ENCODE measurements around the gene EPHA4.

DNA sequence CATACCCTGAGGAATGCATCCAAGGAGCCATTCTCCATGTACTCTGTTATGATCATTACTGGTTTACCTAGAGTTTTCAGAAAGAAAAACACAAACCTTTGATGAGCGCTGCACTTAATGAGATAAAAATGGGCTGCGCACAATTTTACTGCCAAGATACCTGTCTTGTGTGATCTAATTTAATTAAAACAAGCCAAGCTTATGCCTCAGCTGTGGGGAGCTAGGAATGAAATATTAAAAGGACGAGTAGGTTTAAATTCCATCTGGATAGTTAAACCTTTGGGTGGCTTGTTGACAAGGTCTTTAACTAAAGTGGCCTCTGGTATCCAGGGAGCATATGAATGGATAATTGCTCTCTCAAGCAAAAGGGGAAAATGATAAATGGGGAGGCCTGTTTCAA lies 135.0 kb downstream of the EPHA4 start:
- TF ChIP-seq, protein P1, sequence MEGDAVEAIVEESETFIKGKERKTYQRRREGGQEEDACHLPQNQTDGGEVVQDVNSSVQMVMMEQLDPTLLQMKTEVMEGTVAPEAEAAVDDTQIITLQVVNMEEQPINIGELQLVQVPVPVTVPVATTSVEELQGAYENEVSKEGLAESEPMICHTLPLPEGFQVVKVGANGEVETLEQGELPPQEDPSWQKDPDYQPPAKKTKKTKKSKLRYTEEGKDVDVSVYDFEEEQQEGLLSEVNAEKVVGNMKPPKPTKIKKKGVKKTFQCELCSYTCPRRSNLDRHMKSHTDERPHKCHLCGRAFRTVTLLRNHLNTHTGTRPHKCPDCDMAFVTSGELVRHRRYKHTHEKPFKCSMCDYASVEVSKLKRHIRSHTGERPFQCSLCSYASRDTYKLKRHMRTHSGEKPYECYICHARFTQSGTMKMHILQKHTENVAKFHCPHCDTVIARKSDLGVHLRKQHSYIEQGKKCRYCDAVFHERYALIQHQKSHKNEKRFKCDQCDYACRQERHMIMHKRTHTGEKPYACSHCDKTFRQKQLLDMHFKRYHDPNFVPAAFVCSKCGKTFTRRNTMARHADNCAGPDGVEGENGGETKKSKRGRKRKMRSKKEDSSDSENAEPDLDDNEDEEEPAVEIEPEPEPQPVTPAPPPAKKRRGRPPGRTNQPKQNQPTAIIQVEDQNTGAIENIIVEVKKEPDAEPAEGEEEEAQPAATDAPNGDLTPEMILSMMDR (IDR thresholded peaks at IDR 0.05) = no peak
- no peak for TF ChIP-seq EZH2 (IDR thresholded peaks at IDR 0.05; ENCODE audit: borderline replicate concordance, insufficient read depth, low read depth, low read length, poor library complexity, severe bottlenecking)
